ENCODE data around the gene PILRA. TPM values are rescaled to one million over a fixed set of nuclear protein-coding genes. Genes with fewer than 3 reads are reported as not detected.
A peak's percentile ranks its signal among the peaks of the same experiment; 100 is the strongest.

Gene PILRA
- total and polyA plus RNA-seq, 2 of the 13 experiments (the other 11 are each of a cell fraction or from before 2014, with no cell fraction given): 0.13 to 1.3 TPM

- TF ChIP-seq PRDM10 (CRISPR knock-in tag; IDR thresholded peaks at IDR 0.05; ENCODE audit: low read depth): no peak
- TF ChIP-seq TEAD2 (CRISPR knock-in tag; IDR thresholded peaks at IDR 0.05): no peak
- no peak for TF ChIP-seq DR1 (CRISPR knock-in tag; IDR thresholded peaks at IDR 0.05)
- TF ChIP-seq RFXANK (CRISPR knock-in tag; IDR thresholded peaks at IDR 0.05): no peak
- 0 out of 2 replicates have a peak, but pooled peaks have one; percentile 49 for TF ChIP-seq ZNF563 (CRISPR knock-in tag; IDR thresholded peaks at IDR 0.05)
- no peak for TF ChIP-seq SNAI1 (CRISPR knock-in tag; IDR thresholded peaks at IDR 0.05; ENCODE audit: borderline replicate concordance)
- no peak for TF ChIP-seq ZFP62 (CRISPR knock-in tag; IDR thresholded peaks at IDR 0.05)
- no peak for TF ChIP-seq KAT2B (IDR thresholded peaks at IDR 0.05; ENCODE audit: borderline replicate concordance, low read depth, low read length)
- TF ChIP-seq SMARCE1 (IDR thresholded peaks at IDR 0.05; ENCODE audit: borderline replicate concordance): no peak
- TF ChIP-seq TCF7L2 (IDR thresholded peaks at IDR 0.05; ENCODE audit: low read depth, low read length): no peak
- no peak for TF ChIP-seq PCBP2 (optimal IDR thresholded peaks at IDR 0.05; ENCODE audit: low read depth, low read length, poor library complexity, severe bottlenecking)
- no peak for TF ChIP-seq PAX8 (CRISPR knock-in tag; IDR thresholded peaks at IDR 0.05; ENCODE audit: borderline replicate concordance)
- no peak for TF ChIP-seq MXD1 (CRISPR knock-in tag; IDR thresholded peaks at IDR 0.05)
- no peak for TF ChIP-seq CENPX (CRISPR knock-in tag; IDR thresholded peaks at IDR 0.05)
- TF ChIP-seq ZNF24 (IDR thresholded peaks at IDR 0.05): no peak
- TF ChIP-seq ZNF468 (CRISPR knock-in tag; IDR thresholded peaks at IDR 0.05): no peak
- no peak for TF ChIP-seq NFE2 (CRISPR knock-in tag; IDR thresholded peaks at IDR 0.05)
- no peak for TF ChIP-seq REST (IDR thresholded peaks at IDR 0.05; ENCODE audit: borderline replicate concordance in 1 of 2, low read depth in 1 of 2, low read length in 2 of 2)
- TF ChIP-seq ZNF746 (CRISPR knock-in tag; IDR thresholded peaks at IDR 0.05): peak; percentile 36; the same call in 1 of the 2 replicates
- TF ChIP-seq ZNF891 (CRISPR knock-in tag; IDR thresholded peaks at IDR 0.05): 0 out of 2 replicates have a peak, but pooled peaks have one; percentile 7
- TF ChIP-seq NR2F2 (IDR thresholded peaks at IDR 0.05; ENCODE audit: borderline replicate concordance, low read depth): no peak
- TF ChIP-seq POLR2A (IDR thresholded peaks at IDR 0.05; ENCODE audit: insufficient read depth in 1 of 2, low read depth in 2 of 2, low read length in 2 of 2): no peak
- TF ChIP-seq KDM6A (CRISPR knock-in tag; IDR thresholded peaks at IDR 0.05; ENCODE audit: low read depth): no peak
These were observed 62.4 kb downstream of the PILRA start (continued) for GRCh38 chr7:100435401-100436304.

All from HepG2 (cell line).